ENCODE results near the gene ZNF581. TPM values are rescaled to one million over a fixed set of nuclear protein-coding genes. Genes with fewer than 3 reads are reported as not detected.

The ZNF581 gene
- total RNA-seq, 1 experiment from 2014 or later: 37.1 TPM

DNA sequence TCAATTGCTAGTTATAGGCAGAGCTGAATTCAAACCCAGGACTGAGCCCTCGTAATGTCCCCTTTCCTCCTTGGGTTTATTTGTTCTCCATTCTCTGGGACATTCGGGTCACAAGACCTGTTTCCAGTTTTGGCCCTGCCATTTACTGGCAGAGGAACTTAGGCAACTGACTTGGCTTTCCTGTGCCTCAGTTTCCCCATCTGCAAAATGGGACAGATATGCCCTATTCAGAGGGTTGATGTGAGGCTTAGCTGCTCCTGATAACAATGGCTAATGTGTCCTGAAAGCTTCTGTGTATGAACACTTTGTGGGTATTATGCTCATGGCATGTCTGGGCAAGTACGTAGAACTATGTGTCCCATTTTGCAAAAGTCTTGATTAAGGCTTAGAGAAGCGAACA, 42.4 kb upstream of the ZNF581 start:
- Histone ChIP-seq H3K9me3 (ENCODE audit: low read depth, low read length, poor library complexity, severe bottlenecking) (no peaks in the 10 kb centered on the region), H3K4me1 (ENCODE audit: insufficient read depth, low read length, poor library complexity, severe bottlenecking) (peaks cover 21% of the 10 kb centered on the region), H3K4me3 (ENCODE audit: low read depth, low read length, poor library complexity, severe bottlenecking) (peak overlapping the region; percentile 66), H3K27ac (ENCODE audit: low read depth, low read length, poor library complexity, severe bottlenecking) (peak overlapping the region; percentile 100), H3K36me3 (ENCODE audit: insufficient read depth, low read length, poor library complexity, severe bottlenecking) (peaks cover 13% of the 10 kb centered on the region), H3K27me3 (replicated peaks; ENCODE audit: insufficient read depth, low read depth, low read length, poor library complexity) (no peaks in the 10 kb centered on the region)
- no peak for TF ChIP-seq EZH2 (IDR thresholded peaks at IDR 0.05; ENCODE audit: borderline replicate concordance, low read depth, low read length, poor library complexity, severe bottlenecking)
- TF ChIP-seq, protein P1, sequence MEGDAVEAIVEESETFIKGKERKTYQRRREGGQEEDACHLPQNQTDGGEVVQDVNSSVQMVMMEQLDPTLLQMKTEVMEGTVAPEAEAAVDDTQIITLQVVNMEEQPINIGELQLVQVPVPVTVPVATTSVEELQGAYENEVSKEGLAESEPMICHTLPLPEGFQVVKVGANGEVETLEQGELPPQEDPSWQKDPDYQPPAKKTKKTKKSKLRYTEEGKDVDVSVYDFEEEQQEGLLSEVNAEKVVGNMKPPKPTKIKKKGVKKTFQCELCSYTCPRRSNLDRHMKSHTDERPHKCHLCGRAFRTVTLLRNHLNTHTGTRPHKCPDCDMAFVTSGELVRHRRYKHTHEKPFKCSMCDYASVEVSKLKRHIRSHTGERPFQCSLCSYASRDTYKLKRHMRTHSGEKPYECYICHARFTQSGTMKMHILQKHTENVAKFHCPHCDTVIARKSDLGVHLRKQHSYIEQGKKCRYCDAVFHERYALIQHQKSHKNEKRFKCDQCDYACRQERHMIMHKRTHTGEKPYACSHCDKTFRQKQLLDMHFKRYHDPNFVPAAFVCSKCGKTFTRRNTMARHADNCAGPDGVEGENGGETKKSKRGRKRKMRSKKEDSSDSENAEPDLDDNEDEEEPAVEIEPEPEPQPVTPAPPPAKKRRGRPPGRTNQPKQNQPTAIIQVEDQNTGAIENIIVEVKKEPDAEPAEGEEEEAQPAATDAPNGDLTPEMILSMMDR (conservative IDR thresholded peaks at IDR 0.05; ENCODE audit: low read depth, low read length): no peak
- CTCF ChIA-PET: no interaction called here
- POLR2A ChIA-PET (ENCODE audit: low non-redundant PET): no interaction called here
- no peak for DNase-seq (ENCODE audit: low spot score)
- intact Hi-C loops (cut with micrococcal nuclease; ENCODE audit: unreplicated experiment): loop anchor here (5.0 kb wide), 1 partner anchor 194 kb away; the partner anchor contains the start of gene UBE2S
- no TSS peak for BruUV-seq (replicated peaks)

- peak overlapping the region; percentile 100 for H3K27ac ChIP-seq (ENCODE audit: low read depth, low read length, poor library complexity, severe bottlenecking)
- peaks cover 31% of the 10 kb centered on the region for H3K4me1 ChIP-seq (ENCODE audit: insufficient read depth, low read length, poor library complexity, severe bottlenecking)
- H3K9me3 ChIP-seq (ENCODE audit: low read depth, low read length, poor library complexity, severe bottlenecking): no peaks in the 10 kb centered on the region
- BruUV-seq (replicated peaks): no TSS peak
- peaks cover 2% of the 10 kb centered on the region for H3K36me3 ChIP-seq (ENCODE audit: insufficient read depth, low read length, poor library complexity, severe bottlenecking)
- no peak overlapping the region for H3K4me3 ChIP-seq (ENCODE audit: low read depth, low read length, poor library complexity, severe bottlenecking)
- DNase-seq (ENCODE audit: low spot score): no peak
- intact Hi-C loops (cut with micrococcal nuclease; ENCODE audit: unreplicated experiment): loop anchor here (5.0 kb wide), 1 partner anchor 195 kb away; the partner anchor contains the start of gene UBE2S
- no peaks in the 10 kb centered on the region for H3K27me3 ChIP-seq (replicated peaks; ENCODE audit: insufficient read depth, low read depth, low read length, poor library complexity)
- ChIA-PET CTCF (no interaction called here), POLR2A (ENCODE audit: low non-redundant PET) (no interaction called here)
- no peak for TF ChIP-seq EZH2 (IDR thresholded peaks at IDR 0.05; ENCODE audit: borderline replicate concordance, low read depth, low read length, poor library complexity, severe bottlenecking)
- TF ChIP-seq, protein P1 (conservative IDR thresholded peaks at IDR 0.05; ENCODE audit: low read depth, low read length): no peak
Measured at GRCh38 chr19:55602104-55603001, 41.1 kb upstream of the ZNF581 start.

- no TSS peak for BruUV-seq (replicated peaks)
- H3K4me3 ChIP-seq (ENCODE audit: low read depth, low read length, poor library complexity, severe bottlenecking): no peak overlapping the region
- H3K36me3 ChIP-seq (ENCODE audit: insufficient read depth, low read length, poor library complexity, severe bottlenecking): no peaks in the 10 kb centered on the region
- peaks cover 27% of the 10 kb centered on the region for H3K4me1 ChIP-seq (ENCODE audit: insufficient read depth, low read length, poor library complexity, severe bottlenecking)
- ChIA-PET POLR2A (ENCODE audit: low non-redundant PET) (no interaction called here), CTCF (no interaction called here)
- no peak overlapping the region for H3K27ac ChIP-seq (ENCODE audit: low read depth, low read length, poor library complexity, severe bottlenecking)
- no peaks in the 10 kb centered on the region for H3K9me3 ChIP-seq (ENCODE audit: low read depth, low read length, poor library complexity, severe bottlenecking)
- TF ChIP-seq, protein P1 (conservative IDR thresholded peaks at IDR 0.05; ENCODE audit: low read depth, low read length): no peak
- TF ChIP-seq EZH2 (IDR thresholded peaks at IDR 0.05; ENCODE audit: borderline replicate concordance, low read depth, low read length, poor library complexity, severe bottlenecking): no peak
- intact Hi-C loops (cut with micrococcal nuclease; ENCODE audit: unreplicated experiment): loop anchor here (5.0 kb wide), 1 partner anchor 196 kb away; the partner anchor contains the start of gene UBE2S
- DNase-seq (ENCODE audit: low spot score): no peak
- no peaks in the 10 kb centered on the region for H3K27me3 ChIP-seq (replicated peaks; ENCODE audit: insufficient read depth, low read depth, low read length, poor library complexity)
Measured at GRCh38 chr19:55603115-55603514, 40.3 kb upstream of the ZNF581 start.
